Erythroblast (primary cell): Measurements from ENCODE around the gene PTPRD.

ENCODE experiments used
- DNase-seq, 2 experiments: peaks; one replicate each; lab custom pipeline; 2025; lab: John Stamatoyannopoulos, UW
- GATA1 ChIP-seq: IDR thresholded peaks from 2 replicates; pipeline ENCODE4 v1.6.1; 2011; ENCODE audit warnings: low read depth, mild to moderate bottlenecking, control low read depth, low read length, moderate library complexity
- POLR2A ChIP-seq: IDR thresholded peaks from 2 replicates; pipeline ENCODE4 v1.6.1; 2011; ENCODE audit warnings: mild to moderate bottlenecking, low read length

PTPRD gene

GRCh38 chr9:9754186-9754585 is 858.6 kb downstream of the PTPRD start:
- no peak for DNase-seq
- TF ChIP-seq POLR2A, result no peak
- TF ChIP-seq GATA1, result no peak

DNA sequence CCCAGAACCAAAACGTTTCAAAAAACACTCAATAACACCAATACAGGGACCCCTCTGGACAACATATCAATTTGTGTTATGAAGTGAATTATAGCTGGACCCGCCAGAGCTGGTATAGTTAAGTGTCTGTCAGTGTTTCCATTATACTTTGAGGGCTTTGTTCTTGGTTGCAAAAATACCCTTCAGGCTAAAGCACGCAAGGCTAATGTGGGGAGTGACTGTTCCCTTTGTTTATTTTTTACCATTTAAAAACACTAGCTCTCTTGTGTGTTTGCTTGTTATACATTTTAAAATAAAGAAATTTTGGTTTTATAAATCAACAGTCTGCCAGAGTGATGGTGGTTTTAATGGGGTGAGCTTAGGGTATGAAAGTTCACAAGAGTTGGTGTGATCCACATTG is 859.5 kb downstream of the PTPRD start:
- no peak for DNase-seq
- TF ChIP-seq POLR2A (no peak), GATA1 (no peak)

GRCh38 chr9:9752722-9753121 is 860.1 kb downstream of the PTPRD start:
- no peak for TF ChIP-seq GATA1
- TF ChIP-seq POLR2A, result no peak
- DNase-seq, result no peak

- TF ChIP-seq GATA1, result no peak
- DNase-seq, result no peak
Observed at GRCh38 chr9:9751996-9752395, 860.8 kb downstream of the PTPRD start.

- no peak for TF ChIP-seq POLR2A
- TF ChIP-seq GATA1, result no peak
- no peak for DNase-seq
Observed at GRCh38 chr9:9750719-9751118, 862.1 kb downstream of the PTPRD start.

DNA sequence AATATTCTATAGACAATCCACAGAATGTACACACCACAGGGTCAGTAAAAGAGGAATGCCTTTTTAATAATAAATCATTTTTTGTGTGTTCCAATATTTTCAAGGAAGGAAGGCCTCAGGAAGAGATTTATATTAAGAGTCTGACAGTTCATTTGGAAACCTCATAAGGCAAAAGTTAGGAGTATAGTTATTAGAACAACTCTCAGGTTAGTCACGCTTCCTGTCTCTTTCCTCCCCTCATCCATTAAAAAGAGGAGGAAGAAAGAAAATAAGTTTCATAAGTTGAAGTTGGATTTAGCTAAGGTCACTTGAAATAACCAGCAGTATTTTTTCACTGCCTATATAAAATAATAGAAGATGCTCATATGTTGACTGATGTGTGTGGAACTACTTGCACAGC is 863.2 kb downstream of the PTPRD start:
- no peak for DNase-seq
- TF ChIP-seq GATA1, result no peak
- no peak for TF ChIP-seq POLR2A

DNA sequence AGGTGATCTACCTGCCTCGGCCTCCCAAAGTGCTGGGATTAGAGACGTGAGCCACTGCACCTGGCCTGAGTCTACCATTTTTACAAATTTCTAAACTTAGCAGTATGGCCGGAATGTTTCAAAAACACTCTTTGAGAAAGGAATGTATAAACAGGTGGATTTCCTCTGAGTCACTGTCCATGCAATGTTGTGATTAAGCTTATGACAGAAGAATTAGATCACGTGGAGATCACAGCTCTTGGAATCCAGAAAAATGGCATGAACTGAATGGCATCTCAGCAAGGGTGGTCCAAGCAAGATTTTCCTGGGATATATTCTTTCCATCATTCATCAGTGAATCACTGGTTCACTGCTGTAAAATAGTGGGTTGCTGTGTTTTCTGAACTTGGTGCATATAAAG is 865.0 kb downstream of the PTPRD start:
- no peak for DNase-seq
- TF ChIP-seq GATA1 (no peak), POLR2A (no peak)

GRCh38 chr9:9746826-9747225 is 866.0 kb downstream of the PTPRD start:
- no peak for TF ChIP-seq GATA1
- TF ChIP-seq POLR2A, result no peak

GRCh38 chr9:9743822-9744221 is 869.0 kb downstream of the PTPRD start:
- TF ChIP-seq POLR2A (no peak), GATA1 (no peak)

More at GRCh38 chr9:9746826-9747225, 866.0 kb downstream of the PTPRD start:
- DNase-seq, result no peak

DNA sequence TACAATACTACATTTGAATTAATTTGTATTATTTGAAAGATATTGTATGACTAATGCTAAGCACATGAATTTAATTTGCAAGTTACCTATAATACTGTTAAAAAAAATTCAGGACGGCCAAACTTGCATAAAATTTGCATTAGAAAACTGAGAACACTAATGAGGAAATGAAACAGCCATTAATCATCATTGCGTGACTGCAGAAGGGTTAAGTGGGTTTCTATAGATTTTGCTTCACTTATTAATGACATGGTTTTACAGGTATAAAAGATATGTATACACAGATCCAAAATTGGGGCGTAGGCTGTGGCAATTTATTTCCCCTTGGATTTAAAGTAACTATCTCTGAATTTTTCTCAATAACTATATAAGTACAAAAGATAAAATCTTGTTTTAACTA is 882.6 kb downstream of the PTPRD start:
- no peak for DNase-seq
- TF ChIP-seq GATA1 (no peak), POLR2A (no peak)

More at GRCh38 chr9:9743822-9744221, 869.0 kb downstream of the PTPRD start:
- no peak for DNase-seq

- no peak for DNase-seq
- no peak for TF ChIP-seq GATA1
- no peak for TF ChIP-seq POLR2A
Observed at GRCh38 chr9:9729082-9729481, 883.7 kb downstream of the PTPRD start.

DNA sequence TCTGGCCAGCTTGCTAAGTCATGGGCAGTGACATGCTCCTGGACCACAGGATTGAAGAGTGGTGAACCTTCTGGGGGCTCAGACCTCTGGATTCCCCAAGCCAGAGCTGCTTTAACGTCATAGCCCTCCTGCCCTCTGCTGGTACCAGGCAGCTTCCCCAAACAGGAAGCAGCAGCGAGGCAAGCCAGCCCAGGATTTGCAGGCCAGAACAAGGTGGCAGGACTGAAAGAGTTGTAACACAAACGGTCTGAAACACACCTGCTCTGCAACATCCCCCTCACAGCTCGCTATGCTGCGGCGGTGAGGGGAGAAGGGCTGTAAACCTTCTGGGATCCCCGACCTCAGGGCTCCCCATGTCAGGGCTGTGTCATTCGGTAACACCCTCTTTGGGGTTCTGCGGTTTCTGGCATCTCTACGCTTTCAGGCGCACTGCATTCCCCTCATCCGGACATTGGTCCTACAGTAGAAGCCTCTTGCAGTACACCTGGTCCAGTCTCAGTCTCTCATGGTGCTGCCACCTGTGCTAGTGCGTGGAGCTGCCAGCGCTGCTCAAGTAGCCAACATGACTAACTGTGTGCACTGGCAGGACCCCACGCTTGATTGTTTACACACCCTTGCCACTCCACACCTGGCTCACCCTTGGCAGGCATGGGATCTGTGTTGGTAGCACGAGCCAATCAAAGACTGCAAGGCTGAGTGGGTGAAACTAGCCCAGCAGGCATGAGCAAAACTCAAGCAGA is 893.3 kb downstream of the PTPRD start:
- TF ChIP-seq POLR2A, result no peak
- TF ChIP-seq GATA1, result no peak
- no peak for DNase-seq

DNA sequence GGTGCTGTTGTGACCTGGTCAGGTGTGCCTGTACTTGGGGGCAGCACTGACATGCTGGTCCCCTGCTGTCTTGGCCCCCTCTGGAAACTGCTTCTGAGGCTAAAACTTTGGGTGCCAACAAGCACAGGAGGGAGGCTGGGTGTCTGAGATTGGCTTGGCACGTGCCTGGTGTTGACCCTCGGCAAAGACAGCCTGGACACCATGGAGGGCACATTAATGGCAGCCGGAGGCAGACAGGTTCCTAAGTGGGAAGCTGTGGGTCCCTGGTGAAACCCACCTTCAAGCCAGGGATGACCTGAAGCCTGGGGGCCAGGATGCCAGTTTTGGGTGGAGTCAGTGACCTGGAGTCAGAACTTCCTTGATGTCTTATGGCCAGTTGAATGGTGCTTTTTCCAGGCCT is 894.1 kb downstream of the PTPRD start:
- no peak for TF ChIP-seq POLR2A
- no peak for TF ChIP-seq GATA1
- DNase-seq, result no peak

DNA sequence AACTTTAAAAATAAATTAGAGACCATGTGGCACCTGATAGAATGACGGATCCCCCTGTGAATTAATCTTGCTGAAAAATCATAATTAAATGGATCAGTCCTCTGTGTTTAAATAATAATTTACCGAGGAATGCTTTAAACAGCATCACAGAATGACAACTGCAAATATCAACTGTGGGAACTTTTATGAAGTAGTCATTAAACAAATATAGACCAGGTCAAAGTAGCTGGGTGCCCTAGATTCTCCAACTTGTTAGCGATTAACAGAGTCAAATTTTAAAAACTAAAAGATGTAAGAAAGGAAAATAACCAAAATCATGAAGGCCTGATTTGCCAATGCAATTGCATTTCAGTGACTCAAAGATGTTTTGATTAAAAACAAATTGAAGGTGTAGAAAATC is 933.4 kb downstream of the PTPRD start:
- no peak for DNase-seq
- no peak for TF ChIP-seq GATA1
- no peak for TF ChIP-seq POLR2A

DNA sequence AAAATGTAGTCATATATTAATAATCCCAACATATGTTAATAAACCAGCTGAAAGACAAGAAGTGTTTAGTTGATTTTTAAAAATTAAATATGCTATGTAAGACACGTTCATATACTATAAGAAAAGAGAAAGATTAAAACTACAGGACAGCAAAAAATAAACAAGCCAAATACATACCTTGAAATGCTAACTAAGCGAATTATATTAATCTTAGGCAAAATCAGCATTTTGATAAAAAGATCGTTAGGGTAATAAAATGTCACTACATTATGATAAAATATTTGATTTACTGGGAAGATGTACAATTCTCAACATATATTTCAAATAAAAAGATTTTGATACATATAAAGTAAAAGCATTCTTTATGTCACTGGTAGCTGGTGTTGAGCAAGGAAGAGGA is 938.3 kb downstream of the PTPRD start:
- TF ChIP-seq POLR2A (no peak), GATA1 (no peak)
- DNase-seq, result no peak
